Esophagus squamous epithelium (tissue), 5 donors: ENCODE results near the gene COMMD9. TPM values are rescaled to one million over a fixed set of nuclear protein-coding genes. Genes with fewer than 3 reads are reported as not detected.

Experiments used
- DNase-seq: peaks from one replicate; lab custom pipeline; 2025; lab: John Stamatoyannopoulos, UW
- H3K27ac ChIP-seq, 4 donors: fragments of 200-600 bp; sonication (generic); one replicate each; pipeline ENCODE4 v1.5.1; 2016 to 2019; ENCODE audit warnings: mild to moderate bottlenecking in 1 of 4
- H3K27me3 ChIP-seq, 4 donors: fragments of 200-600 bp; sonication (generic); 1 replicate in 3 of 4; 2 replicates in 1 of 4; pipeline versions ENCODE4 v1.5.1 to v1.6.0; 2017 to 2021; ENCODE audit warnings: antibody characterized with exemption in 1 of 4
- H3K36me3 ChIP-seq, 3 donors: fragments of 200-600 bp; sonication (generic); one replicate each; pipeline ENCODE4 v1.5.1; 2016 to 2019
- H3K4me1 ChIP-seq, 3 donors: fragments of 200-600 bp; sonication (generic); one replicate each; pipeline ENCODE4 v1.5.1; 2017 to 2019
- H3K4me3 ChIP-seq, 4 donors: fragments of 200-600 bp; sonication (generic); 1 replicate in 3 of 4; 2 replicates in 1 of 4; pipeline ENCODE4 v1.5.1; 2016 to 2019; ENCODE audit warnings: mild to moderate bottlenecking in 2 of 4, moderate library complexity in 1 of 4
- H3K9me3 ChIP-seq, 3 donors: fragments of 200-600 bp; sonication (generic); one replicate each; pipeline ENCODE4 v1.5.1; 2016 to 2019
- CTCF ChIP-seq, 6 experiments: fragments of 450-650 bp in 4 of 6; fragments of 200-600 bp in 2 of 6; sonication (generic) in 2 of 6; IDR thresholded peaks; one replicate each; pipeline ENCODE4 v1.5.1; 2016 to 2019; ENCODE audit warnings: antibody characterized with exemption in 6 of 6, mild to moderate bottlenecking in 4 of 6, moderate library complexity in 4 of 6
- POLR2A ChIP-seq, 4 donors: fragments of 450-650 bp; IDR thresholded peaks; one replicate each; pipeline ENCODE4 v1.6.1; 2017; ENCODE audit warnings: antibody characterized with exemption in 4 of 4, mild to moderate bottlenecking in 4 of 4, moderate library complexity in 3 of 4
- WGBS, 2 donors: methylation state at CpG; one replicate each; pipeline ENCODE4 v1.1.5; 2018; 5-methylcytosine and 5-hydroxymethylcytosine counted together
- intact Hi-C: fragments of 100-400 bp; cut with DNase I; formaldehyde crosslinking; loops from one replicate; pipeline ENCODE4 v1.15.0; 2022
- total RNA-seq, 4 donors: library from RNA; depleted of rRNA; stranded (reverse); fragments of >200 nt; gene quantifications; one replicate each; pipeline ENCODE4 v1.1.0, GENCODE V29; 2016
- donor health status: DM: yes; HTN: yes; CAD: no.

Gene COMMD9
- total RNA-seq, 4 donors from 2014 or later, result 25.9 to 37.9 (median 37.1) TPM

DNA sequence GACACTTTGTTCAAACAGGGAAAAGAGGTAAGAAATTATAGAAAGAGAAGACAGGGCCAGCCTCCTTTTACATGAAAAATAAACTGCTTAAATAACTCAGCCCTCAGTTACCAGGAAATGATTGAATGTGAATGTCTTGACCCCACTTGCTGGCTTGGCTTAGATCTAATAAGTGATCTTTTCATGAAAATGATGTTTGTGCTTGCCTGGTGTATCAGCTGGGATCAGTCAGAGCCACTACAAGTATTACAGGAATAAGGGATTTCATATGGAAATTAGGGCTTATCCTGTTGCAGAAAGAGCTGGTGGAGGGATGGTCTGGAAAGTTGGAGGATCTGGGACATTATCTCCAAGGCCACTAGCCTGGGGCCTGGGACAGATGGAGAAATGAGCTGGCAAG is 51.8 kb downstream of the COMMD9 start:
- no peak for TF ChIP-seq CTCF (IDR thresholded peaks at IDR 0.05)
- TF ChIP-seq POLR2A (IDR thresholded peaks at IDR 0.05), result no peak

GRCh38 chr11:36235750-36236149 is 53.5 kb downstream of the COMMD9 start:
- peaks cover 0 to 11% (median 0%) of the 10 kb centered on the region in 3 donors for H3K4me1 ChIP-seq
- H3K9me3 ChIP-seq, result no peaks in the 10 kb centered on the region
- no peaks in the 10 kb centered on the region for H3K27me3 ChIP-seq
- DNase-seq, result no peak
- no peak overlapping the region for H3K4me3 ChIP-seq
- TF ChIP-seq POLR2A (IDR thresholded peaks at IDR 0.05) (no peak), CTCF (IDR thresholded peaks at IDR 0.05) (no peak)
- 71 to 86% methylated on average over 3 of the region's 3 CpGs for WGBS, 2 donors
- H3K36me3 ChIP-seq, result no peaks in the 10 kb centered on the region
- intact Hi-C loops, result no loop called here
- no peak overlapping the region for H3K27ac ChIP-seq

More for the DNA sequence above, 51.8 kb downstream of the COMMD9 start:
- no peaks in the 10 kb centered on the region for H3K36me3 ChIP-seq
- H3K4me3 ChIP-seq, result no peak overlapping the region
- intact Hi-C loops, result no loop called here
- no peaks in the 10 kb centered on the region for H3K4me1 ChIP-seq
- H3K9me3 ChIP-seq, result no peaks in the 10 kb centered on the region
- H3K27me3 ChIP-seq, result no peaks in the 10 kb centered on the region
- no peak for DNase-seq
- no peak overlapping the region for H3K27ac ChIP-seq

DNA sequence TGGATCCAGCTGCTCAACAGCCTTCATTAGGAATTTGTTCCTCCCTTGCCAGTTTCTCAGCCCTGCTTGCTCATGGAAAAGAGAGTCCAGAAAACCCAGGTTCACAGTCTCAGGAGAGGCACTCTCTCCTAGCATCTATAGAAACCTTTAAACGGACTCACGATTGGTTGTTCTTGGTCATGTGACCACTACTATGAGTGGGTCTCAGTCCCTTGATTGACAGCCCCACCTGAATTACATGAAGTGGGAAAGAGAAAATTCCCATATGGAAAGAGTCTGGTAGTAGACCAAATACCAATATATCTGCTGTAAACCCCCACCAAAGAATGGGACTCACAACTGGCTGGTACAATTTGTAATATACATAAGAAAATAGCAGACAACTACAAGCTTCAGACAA is 54.4 kb downstream of the COMMD9 start:
- intact Hi-C loops, result no loop called here
- no peak overlapping the region for H3K27ac ChIP-seq
- H3K4me1 ChIP-seq, result peaks cover 0 to 15% (median 0%) of the 10 kb centered on the region in 3 donors
- H3K4me3 ChIP-seq, result no peak overlapping the region
- 96 to 100% methylated on average over 2 of the region's 2 CpGs for WGBS, 2 donors
- TF ChIP-seq POLR2A (IDR thresholded peaks at IDR 0.05) (no peak), CTCF (IDR thresholded peaks at IDR 0.05) (no peak)
- DNase-seq, result no peak
- H3K9me3 ChIP-seq, result no peaks in the 10 kb centered on the region
- peaks cover 0 to 3% (median 0%) of the 10 kb centered on the region in 3 donors for H3K36me3 ChIP-seq
- H3K27me3 ChIP-seq, result no peaks in the 10 kb centered on the region

DNA sequence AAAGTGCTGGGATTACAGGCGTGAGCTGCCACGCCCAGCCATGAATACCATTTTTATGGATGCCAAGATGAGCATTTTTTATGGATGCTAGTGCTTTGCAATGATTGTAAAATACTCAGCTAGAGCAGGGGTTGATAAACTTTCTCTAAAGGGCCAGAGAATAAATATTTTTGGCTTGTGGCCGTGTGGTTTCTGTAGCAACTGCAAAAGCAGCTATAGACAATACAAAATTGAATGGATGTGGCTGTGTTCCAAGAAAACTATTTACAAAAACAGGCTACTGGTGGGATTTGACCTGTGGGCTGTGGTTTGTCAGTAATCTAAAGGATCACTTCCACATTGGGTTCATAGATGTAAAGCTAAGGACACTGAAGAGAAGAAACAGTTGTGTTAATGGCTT is 56.0 kb downstream of the COMMD9 start:
- intact Hi-C loops, result no loop called here
- TF ChIP-seq CTCF (IDR thresholded peaks at IDR 0.05), result no peak
- no peak for TF ChIP-seq POLR2A (IDR thresholded peaks at IDR 0.05)
- no peaks in the 10 kb centered on the region for H3K9me3 ChIP-seq
- H3K27me3 ChIP-seq, result no peaks in the 10 kb centered on the region
- no peak for DNase-seq
- 40 to 60% methylated on average over 3 of the region's 3 CpGs for WGBS, 2 donors
- H3K36me3 ChIP-seq, result peaks cover 0 to 18% (median 0%) of the 10 kb centered on the region in 3 donors
- H3K4me1 ChIP-seq, result peaks cover 0 to 15% (median 0%) of the 10 kb centered on the region in 3 donors
- H3K4me3 ChIP-seq, result no peak overlapping the region
- no peak overlapping the region for H3K27ac ChIP-seq

DNA sequence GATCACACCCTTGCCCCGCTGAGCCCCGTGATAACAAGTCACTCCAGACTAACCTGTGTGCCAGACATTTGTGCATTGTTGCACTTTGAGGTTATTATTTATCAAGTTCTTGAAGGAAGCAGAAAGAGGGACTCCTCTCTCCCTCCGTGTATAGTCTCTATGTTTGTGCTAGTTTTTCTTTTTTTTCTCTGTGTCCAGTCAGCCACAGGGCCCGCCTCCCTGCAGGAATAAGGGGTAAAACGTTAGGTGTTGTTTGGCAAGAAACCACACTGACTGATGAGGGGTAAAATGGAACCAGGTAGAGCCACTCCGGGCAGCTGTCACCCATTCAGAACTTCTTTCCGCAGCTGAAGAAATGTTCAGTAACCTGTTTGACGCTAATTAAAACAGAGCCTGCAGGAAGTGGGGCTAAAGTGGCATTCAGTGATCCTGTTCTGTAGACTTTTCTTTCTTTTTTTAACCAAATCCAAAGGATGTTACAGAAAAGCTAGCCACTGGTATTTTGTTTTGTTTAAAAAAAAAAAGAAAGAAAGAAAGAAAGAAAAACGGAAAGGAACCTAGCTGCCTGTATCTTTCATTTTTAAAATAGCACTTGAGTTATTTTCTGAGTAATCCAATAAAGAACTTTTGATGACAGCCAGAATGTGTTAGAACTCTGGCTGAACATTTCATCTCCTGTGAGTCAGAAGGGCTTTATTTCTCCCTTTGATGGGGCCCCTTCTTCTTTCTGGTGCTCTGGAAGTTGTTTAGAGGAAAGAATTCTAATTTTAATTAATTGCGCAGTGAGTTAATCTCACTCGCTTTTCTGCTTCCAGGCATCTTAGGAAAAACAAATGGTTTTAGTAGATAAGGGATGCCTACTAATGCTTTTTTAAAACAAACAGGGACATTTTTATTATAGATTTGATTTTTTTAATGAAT is 58.2 kb downstream of the COMMD9 start:
- DNase-seq, result no peak
- TF ChIP-seq POLR2A (IDR thresholded peaks at IDR 0.05) (no peak), CTCF (IDR thresholded peaks at IDR 0.05) (no peak)
- peaks cover 0 to 15% (median 0%) of the 10 kb centered on the region in 3 donors for H3K4me1 ChIP-seq
- H3K4me3 ChIP-seq, result no peak overlapping the region
- H3K9me3 ChIP-seq, result no peaks in the 10 kb centered on the region
- WGBS, 2 donors, result 64 to 68% methylated on average over 10 to 11 of the region's 11 CpGs
- peak overlapping the region in 2 of 4 donors; percentile 43 to 44 for H3K27ac ChIP-seq
- intact Hi-C loops, result no loop called here
- H3K27me3 ChIP-seq, result no peaks in the 10 kb centered on the region
- peaks cover 0 to 33% (median 0%) of the 10 kb centered on the region in 3 donors for H3K36me3 ChIP-seq
